ENCODE data around the gene PTTG2. TPM values are rescaled to one million over a fixed set of nuclear protein-coding genes. Genes with fewer than 3 reads are reported as not detected.

Gene PTTG2
- total RNA-seq, 1 donor from 2014 or later: not detected

DNA sequence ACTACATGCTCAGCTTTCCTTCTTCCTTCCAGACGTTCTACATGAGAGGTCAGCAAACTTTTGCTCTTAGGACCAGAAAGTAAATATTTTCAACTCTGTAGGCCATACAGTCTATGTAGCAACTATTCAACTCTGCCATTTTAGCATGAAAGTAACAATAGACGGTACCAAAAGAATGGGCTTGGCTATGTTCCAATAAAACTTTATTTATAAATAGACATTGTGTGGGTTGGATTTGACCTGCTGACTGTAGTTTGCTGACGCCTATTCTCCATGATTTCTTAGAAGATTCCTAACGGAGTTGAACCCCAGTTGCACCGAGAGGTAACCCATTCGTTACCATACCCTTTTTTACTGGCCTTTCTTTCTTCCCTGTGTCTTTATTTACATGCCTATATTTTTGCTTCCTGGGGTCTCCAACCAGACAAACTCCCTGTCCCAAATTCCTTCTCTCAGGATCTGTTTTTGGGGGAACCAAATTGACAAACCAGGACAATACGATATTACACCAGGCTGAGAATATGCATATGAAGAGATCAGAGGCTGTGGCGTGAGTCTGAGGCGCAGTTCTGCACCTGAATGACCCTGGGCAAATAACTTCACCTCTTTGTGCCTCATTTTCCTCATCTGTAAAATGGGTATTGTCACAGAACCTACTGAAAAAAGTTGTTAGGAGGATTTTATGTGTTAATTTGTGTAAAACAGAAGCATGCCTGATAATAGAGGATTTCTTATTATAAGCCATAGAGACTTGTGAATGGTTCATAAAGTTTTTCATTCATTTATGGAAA lies 10.4 kb upstream of the PTTG2 start:
- Histone ChIP-seq H3K36me3 (peaks cover 0 to 14% of the 10 kb centered on the region in 2 donors), H3K4me1 (peaks cover 0 to 2% of the 10 kb centered on the region in 2 donors), H3K27ac (no peak overlapping the region), H3K27me3 (no peaks in the 10 kb centered on the region), H3K9me3 (no peaks in the 10 kb centered on the region), H3K4me3 (no peak overlapping the region)
- intact Hi-C loops (cut with DNase I): no loop called here
- TF ChIP-seq, protein P1, sequence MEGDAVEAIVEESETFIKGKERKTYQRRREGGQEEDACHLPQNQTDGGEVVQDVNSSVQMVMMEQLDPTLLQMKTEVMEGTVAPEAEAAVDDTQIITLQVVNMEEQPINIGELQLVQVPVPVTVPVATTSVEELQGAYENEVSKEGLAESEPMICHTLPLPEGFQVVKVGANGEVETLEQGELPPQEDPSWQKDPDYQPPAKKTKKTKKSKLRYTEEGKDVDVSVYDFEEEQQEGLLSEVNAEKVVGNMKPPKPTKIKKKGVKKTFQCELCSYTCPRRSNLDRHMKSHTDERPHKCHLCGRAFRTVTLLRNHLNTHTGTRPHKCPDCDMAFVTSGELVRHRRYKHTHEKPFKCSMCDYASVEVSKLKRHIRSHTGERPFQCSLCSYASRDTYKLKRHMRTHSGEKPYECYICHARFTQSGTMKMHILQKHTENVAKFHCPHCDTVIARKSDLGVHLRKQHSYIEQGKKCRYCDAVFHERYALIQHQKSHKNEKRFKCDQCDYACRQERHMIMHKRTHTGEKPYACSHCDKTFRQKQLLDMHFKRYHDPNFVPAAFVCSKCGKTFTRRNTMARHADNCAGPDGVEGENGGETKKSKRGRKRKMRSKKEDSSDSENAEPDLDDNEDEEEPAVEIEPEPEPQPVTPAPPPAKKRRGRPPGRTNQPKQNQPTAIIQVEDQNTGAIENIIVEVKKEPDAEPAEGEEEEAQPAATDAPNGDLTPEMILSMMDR (IDR thresholded peaks at IDR 0.05): no peak
- no peak for DNase-seq (ENCODE audit: low spot score in 2 of 2)

DNA sequence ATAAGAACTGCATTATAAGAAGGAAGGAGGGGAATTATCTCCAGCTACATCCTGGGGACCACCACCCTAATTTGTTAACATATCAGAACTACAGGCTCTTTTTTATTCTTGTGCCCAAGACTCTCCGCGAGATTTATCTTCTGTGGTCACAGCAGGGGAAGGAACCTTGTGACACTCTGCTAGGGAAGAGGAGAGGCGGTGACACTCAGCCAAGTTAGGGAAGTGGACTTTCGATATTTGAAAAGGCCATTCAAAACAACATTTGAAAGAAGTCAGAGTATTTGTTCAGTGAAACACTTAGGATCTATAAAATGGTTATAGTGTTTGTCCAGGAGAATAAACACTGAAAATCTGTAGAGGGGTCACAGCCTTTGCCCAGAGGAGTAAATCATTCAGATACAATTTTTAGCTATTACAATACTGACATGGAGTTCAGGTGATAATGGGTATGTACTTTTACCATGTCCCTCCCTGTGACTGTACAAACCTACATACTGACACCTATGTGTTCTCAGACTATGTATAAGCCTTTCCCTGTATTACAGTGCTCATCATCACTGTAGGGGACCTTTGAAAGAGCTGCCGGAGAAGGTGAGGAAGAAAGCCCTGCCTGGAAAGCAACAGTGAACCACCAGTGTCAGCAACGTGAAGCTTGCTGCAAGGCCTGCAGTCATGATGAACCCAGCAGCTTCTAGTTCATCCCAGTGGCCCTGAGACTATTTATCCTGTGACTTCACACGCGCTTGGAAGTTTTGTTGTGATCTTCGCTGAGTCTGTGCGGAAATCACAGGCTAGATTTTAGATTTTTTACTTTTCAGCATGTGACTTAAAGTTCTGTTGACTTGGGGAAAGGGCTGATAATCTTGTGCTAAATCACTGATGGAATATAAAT lies 8.5 kb upstream of the PTTG2 start:
- Histone ChIP-seq H3K4me1 (no peaks in the 10 kb centered on the region), H3K4me3 (no peak overlapping the region), H3K36me3 (peaks cover 0 to 14% of the 10 kb centered on the region in 2 donors), H3K9me3 (no peaks in the 10 kb centered on the region), H3K27me3 (no peaks in the 10 kb centered on the region), H3K27ac (no peak overlapping the region)
- TF ChIP-seq, protein P1 (IDR thresholded peaks at IDR 0.05): no peak
- intact Hi-C loops (cut with DNase I): no loop called here
- no peak for DNase-seq (ENCODE audit: low spot score in 2 of 2)

DNA sequence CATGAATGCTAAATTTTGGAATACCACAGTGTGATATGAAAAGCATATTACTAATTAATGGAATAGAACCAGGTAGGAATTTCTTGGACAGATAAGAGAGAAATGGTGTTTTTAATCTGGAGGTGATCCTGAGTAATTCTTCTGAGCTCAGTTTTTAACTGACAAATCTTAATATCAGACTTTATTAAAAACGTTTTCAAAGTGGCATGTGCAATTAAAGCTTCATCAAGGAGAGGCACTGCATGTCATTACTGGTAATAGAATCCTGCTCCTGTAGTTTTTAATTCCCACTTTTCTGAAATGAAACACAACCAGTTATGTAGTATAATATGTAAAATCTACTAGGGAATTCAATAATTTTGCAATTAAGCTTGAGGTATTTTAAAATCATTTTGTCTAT lies 7.0 kb upstream of the PTTG2 start:
- Histone ChIP-seq H3K9me3 (no peaks in the 10 kb centered on the region), H3K36me3 (peaks cover 0 to 14% of the 10 kb centered on the region in 2 donors), H3K27me3 (no peaks in the 10 kb centered on the region), H3K27ac (no peak overlapping the region), H3K4me1 (peaks cover 0 to 4% of the 10 kb centered on the region in 2 donors), H3K4me3 (no peak overlapping the region)
- no peak for DNase-seq (ENCODE audit: low spot score in 2 of 2)
- intact Hi-C loops (cut with DNase I): no loop called here
- TF ChIP-seq, protein P1 (IDR thresholded peaks at IDR 0.05): no peak

DNA sequence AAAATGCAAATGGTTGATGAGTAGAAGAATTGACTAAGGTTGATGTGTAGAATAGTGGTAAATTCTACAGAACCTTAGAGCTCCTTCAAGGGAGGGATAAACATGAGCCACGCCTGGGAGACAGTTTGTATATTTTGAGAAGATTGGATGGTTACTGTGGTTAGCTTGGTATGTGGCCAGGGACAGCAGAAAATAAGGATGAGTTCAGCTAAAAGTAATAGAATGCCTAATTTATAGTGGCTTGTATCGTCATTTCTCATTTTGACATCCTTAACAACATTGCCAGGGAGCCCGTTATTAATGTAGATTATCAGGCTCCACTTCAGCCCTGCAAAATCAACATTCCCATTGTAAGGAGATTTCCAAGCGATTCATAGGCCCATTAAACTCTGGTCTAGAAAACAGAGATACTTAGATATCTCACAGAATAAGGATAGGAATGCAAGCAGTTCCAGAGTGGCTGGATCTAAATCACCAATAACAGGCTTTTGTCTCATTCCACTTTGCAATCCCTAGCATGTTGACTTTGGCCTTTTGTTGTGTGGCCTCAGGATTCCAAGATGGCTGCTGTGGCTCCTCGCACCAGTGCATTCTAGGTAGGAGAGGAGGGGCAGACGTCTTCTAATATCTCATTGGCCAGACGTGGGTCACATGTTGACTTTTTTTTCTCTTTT lies 6.4 kb upstream of the PTTG2 start:
- Histone ChIP-seq H3K36me3 (peaks cover 0 to 14% of the 10 kb centered on the region in 2 donors), H3K27me3 (no peaks in the 10 kb centered on the region), H3K4me1 (peaks cover 0 to 4% of the 10 kb centered on the region in 2 donors), H3K27ac (no peak overlapping the region), H3K4me3 (no peak overlapping the region), H3K9me3 (no peaks in the 10 kb centered on the region)
- intact Hi-C loops (cut with DNase I): no loop called here
- no peak for DNase-seq (ENCODE audit: low spot score in 2 of 2)
- TF ChIP-seq, protein P1 (IDR thresholded peaks at IDR 0.05): no peak

DNA sequence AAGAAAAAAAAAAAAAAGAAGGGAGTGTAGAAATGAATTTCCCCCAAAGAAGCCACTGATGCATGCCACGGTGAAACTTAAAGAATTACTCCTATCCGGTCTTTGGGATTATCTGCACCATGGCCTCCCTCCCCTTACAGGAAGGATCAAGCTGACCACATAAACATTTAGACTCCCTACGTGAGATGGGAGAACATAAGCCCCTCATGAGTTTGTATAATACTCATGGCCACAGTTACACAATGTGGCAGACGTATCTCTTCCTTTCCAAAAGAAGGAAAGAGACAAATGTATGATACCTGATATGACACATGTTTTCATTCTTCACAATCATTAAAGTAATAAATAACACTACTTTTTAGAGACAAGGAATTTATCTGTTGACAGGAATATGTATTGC lies 3.3 kb upstream of the PTTG2 start:
- Histone ChIP-seq H3K4me1 (peaks cover 0 to 4% of the 10 kb centered on the region in 2 donors), H3K27ac (no peak overlapping the region), H3K9me3 (no peaks in the 10 kb centered on the region), H3K4me3 (no peak overlapping the region), H3K36me3 (peaks cover 0 to 11% of the 10 kb centered on the region in 2 donors), H3K27me3 (no peaks in the 10 kb centered on the region)
- no peak for DNase-seq (ENCODE audit: low spot score in 2 of 2)
- intact Hi-C loops (cut with DNase I): no loop called here
- TF ChIP-seq, protein P1 (IDR thresholded peaks at IDR 0.05): no peak
